HG03280 (cell line): ENCODE results near the gene WDR27.
"Not testable (repeated sequence)": the region's sequence is repeated elsewhere in the genome, so short reads cannot be mapped to it uniquely, and the experiment has no call there.

Experiments used
- ATAC-seq: cut with Tn5 transposase; IDR thresholded peaks from one replicate; pipeline ENCODE4 v1.9.1; 2021; ENCODE audit warnings: mild to moderate bottlenecking, moderate library complexity; ENCODE audit not compliant: unreplicated experiment

The WDR27 gene

DNA sequence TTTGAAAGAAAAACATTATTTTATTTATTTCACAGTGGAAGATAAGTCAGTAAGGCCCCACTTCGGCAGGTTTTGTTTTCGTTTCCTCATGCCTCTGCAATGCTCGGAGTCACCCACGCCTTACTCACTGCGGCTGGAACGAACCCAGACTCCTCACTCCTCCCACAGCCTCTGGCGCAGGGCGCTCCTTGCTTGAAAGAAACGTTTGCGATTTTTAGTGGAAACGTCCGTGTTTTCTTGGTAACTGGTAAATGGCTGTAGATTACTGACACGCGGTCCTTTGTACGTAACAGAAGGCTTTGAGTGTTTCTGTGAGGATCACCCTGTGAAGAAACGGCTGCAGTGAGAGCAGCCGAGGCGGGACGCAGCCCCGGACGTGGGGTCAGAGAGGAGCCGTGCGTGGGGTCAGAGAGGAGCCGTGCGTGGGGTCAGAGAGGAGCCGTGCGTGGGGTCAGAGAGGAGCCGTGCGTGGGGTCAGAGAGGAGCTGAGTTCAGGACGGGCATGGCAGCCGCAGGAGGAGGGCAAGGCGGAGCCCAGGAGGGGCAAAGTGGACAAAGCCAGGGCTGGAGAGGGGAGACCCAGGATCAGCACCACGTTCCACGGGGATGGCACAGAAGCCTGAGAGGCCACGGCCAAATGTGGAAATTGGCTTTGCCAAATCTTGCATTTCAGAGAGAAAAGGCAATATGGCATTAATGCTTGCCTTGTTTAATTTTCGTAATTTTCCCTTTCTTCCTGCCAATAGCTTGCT is 249.5 kb downstream of the WDR27 start:
- no peak for ATAC-seq

DNA sequence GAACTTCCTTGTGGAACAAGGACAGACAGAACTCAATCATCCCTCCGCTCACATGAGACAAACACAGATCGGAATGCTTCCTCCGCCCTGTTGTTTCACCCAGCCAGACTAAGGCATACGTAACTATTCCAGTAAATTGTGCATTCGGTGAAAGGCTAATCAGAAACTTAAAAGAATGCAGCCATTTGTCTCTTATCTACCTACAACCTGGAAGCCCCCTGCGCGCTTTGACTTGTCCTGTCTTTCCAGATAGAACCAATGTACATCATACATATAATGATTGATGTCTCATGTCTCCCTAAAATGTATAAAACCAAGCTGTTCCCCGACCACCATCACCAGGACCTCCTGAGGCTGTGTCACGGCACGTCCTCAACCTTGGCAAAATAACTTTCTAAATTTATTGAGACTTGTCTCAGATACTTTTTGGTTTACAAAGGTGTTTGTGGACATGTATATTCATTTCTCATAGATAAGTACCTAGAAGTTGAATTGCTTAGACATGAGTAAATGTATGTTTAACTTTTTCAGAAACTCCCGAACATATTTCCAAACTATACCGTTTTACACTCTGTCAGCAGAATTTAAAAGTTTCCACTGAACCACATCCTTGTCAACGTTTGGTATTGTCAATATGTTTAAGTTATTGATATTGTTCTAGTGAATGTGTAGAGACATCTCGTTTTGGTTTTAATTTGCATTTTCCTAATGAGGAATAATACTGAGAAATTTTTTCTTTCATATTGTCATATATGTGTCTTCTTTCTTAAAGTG is 250.6 kb downstream of the WDR27 start:
- no peak for ATAC-seq

GRCh38 chr6:169450097-169450496 is 251.7 kb downstream of the WDR27 start:
- no peak for ATAC-seq

- ATAC-seq, result no peak
These were observed 252.6 kb downstream of the WDR27 start for GRCh38 chr6:169449221-169449620.

DNA sequence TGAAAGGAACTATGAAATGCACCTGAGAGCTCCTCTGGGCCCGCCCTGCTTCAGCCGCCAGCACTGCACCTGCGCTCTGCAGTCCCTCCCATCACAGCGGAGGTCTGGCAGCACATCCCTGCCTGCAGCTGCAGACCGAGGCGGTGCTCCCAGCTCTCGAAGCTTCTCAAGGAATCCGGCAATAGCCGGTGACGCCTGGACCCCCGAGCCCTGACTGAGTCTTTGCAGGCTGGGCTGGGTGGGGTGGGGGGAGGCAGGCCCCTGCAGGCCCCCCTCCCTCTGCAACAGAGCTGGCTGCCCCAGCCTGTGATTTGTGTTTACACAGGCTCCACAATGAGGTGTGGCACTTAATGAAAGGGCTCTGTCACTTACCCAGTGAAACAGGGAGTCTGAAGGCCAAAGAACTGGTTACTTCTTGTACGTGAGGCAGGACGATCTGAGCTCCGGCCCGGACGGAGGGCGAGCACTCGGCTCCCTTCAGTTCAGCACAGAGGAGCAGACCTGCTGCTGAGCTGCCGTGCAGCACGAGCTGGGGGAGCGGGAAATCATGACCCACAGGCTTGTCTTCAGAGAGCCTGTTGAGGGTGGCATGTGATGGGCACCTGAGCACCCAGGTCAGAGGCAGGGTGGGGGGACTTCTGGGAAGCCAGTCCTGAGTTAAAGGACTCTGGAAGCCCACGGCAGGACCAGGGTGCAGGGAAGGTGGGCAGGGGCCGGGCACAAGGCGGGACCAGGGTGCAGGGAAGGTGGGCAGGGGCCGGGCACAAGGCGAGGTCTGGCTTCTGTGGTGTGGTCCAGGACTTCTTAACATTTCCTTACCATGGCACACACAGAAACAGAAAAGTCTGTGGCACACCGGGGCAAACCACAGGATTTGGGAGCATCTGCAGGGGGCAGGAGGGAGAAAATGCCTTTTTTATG is 255.9 kb downstream of the WDR27 start:
- no peak for ATAC-seq

GRCh38 chr6:169445227-169445626 is 256.6 kb downstream of the WDR27 start:
- no peak for ATAC-seq

DNA sequence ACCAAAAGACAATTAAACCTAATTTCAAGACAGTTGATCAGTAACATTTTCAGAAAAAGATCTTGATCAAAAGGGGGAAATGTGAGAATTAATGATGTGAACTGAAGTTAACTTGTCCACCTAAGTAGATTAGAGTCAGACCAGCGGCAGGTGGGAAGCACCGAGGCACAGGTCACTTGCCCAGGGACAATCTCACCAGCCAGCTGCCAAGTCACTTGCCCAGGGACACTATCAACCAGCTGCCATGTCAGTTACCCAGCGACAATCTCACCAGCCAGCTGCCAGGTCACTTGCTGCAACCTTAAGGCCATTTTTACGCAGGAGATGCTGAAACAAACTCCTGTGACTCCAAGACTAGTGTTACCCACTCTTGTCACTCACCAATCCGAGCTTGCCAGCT is 260.5 kb downstream of the WDR27 start:
- no peak for ATAC-seq

GRCh38 chr6:169439710-169440109 is 262.1 kb downstream of the WDR27 start:
- ATAC-seq, result no peak

- ATAC-seq, result not testable (repeated sequence)
These were observed 267.3 kb downstream of the WDR27 start for GRCh38 chr6:169434554-169434953.

- ATAC-seq, result no peak
These were observed 272.8 kb downstream of the WDR27 start for GRCh38 chr6:169429001-169429400.

DNA sequence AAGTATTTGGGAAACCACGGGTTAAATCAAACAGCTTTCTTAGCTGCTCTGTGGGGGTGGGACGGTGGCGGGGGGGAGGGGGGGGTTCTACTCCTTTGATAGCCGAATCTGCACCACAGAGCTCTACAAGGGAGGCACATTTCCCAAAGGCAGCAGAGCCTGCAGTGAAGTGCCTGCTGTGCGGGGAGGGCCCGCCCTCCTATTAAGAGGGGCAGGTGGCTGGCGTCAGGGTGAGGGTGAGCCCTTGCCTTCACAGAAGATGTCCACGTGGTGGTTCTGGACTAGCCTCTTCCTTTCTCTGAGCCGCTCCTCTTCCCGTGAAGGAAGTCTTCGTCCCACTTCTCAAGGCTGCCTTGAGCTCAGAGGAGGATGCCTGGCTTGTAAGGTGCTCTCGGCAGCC is 273.3 kb downstream of the WDR27 start:
- no peak for ATAC-seq

GRCh38 chr6:169427856-169428255 is 274.0 kb downstream of the WDR27 start:
- ATAC-seq, result no peak

- ATAC-seq, result no peak
These were observed 275.2 kb downstream of the WDR27 start for GRCh38 chr6:169426611-169427010.

DNA sequence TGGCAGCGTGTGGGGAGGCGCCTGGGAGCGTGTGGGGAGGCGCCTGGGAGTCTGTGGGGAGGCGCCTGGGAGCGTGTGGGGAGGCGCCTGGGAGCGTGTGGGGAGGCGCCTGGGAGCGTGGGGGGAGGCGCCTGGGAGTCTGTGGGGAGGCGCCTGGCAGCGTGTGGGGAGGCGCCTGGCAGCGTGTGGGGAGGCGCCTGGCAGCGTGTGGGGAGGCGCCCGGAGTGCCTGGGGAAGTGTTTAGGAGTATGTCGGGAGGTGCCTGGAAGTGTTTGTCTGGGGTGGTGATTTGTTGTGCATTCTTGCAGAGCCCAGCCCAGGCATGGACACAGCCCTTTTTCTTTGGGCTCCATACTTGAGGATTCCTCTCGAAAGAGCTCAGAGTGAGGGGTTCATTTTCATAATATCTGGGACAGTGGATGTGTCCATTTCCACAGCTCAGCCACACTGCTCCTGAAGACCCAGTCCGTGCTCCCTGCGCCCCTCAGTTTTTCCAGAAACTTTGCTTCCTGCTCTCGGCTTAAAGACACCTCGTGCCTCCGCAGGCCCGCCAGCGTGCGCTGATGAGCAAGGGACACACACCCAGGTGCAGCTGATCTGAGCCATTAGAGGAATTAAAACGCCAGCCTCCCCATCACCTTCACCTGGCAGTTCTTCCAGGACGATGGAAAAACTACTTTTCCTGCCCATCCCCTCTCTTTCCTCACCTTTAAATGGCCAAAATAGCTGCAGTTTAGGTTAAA is 276.0 kb downstream of the WDR27 start:
- ATAC-seq, result no peak

GRCh38 chr6:169424821-169425240 is 277.0 kb downstream of the WDR27 start:
- no peak for ATAC-seq

GRCh38 chr6:169424149-169424804 is 277.6 kb downstream of the WDR27 start:
- ATAC-seq, result no peak

- no peak for ATAC-seq
These were observed 280.1 kb downstream of the WDR27 start for GRCh38 chr6:169421586-169422264.

GRCh38 chr6:169420912-169421543 is 280.8 kb downstream of the WDR27 start:
- no peak for ATAC-seq

DNA sequence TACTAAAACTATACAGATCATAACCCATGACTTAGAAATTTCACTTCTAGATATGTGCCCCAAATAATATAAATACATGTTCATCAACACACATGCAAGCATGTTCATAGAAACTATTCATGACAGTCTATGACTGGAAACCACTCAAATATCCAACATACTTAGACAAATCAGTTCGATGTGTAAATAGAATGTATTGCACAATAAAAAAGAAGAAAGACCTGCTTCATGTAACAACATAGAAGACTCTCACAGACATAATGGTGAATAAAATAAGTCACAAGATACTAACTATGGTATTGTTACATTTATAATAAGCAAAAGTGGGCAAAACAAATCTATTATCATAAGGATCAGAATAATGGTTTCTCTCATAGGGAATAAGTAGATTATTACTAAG is 284.7 kb downstream of the WDR27 start:
- no peak for ATAC-seq
